ENCODE data around the gene CYB5A.

Gene CYB5A, protein sequence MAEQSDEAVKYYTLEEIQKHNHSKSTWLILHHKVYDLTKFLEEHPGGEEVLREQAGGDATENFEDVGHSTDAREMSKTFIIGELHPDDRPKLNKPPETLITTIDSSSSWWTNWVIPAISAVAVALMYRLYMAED

DNA sequence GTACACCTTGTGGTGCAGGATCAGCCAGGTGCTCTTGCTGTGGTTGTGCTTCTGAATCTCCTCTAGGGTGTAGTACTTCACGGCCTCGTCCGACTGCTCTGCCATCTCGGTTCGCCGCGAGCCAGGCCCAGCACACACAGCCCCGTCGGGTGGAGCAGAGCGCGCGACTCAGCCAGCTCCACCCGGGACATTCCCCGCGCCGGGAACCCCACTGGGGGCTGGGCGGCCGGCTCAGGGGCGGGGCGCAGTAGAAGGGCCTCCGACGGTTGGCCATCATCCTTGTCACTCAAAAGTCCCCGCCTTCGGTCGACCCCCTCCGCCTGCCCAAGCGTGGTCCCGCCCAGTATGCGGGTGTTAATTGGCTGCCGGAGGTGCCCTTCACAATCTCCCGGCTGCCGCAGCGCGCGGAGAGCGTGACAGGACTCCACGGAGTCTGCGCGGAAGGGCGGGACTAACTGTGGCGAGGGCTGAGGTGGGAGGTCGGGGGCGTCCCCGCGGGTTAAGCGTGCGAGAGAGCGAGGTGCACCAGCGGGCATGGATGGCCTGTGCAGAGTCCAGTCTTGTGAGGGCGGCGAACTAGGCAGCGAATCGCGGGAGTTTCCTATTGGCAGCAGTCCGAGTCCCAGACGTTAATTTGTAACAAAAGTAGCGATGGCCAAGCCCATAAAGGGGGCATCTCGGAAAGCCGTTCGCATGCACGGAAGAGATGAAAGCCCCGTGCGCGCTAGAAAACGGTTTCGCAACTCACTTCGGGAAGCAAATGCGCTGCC is at the start of gene CYB5A:
TSS of gene CYB5A (minus strand) at position 193 of the 770 bp plus-strand sequence. CDS start at position 105, 88 bp downstream.
- no peaks in the 10 kb centered on the region for H3K27me3 ChIP-seq (replicated peaks; ENCODE audit: insufficient read depth, low read length)
- peak within 1 kb of the TSS; percentile 70 for H3K9ac ChIP-seq (ENCODE audit: low read length)
- H3K4me2 ChIP-seq (ENCODE audit: low read depth, low read length) = peak within 1 kb of the TSS; percentile 83
- H2AFZ ChIP-seq (ENCODE audit: low read length) = peak within 1 kb of the TSS; percentile 69
- peak within 1 kb of the TSS; percentile 96 for H3K4me3 ChIP-seq (ENCODE audit: low read length)
- H3K36me3 ChIP-seq (replicated peaks; ENCODE audit: insufficient read depth, low read length) = no peaks in the 10 kb centered on the region
- peak; percentile 96 for DNase-seq
- H3K9me3 ChIP-seq (replicated peaks; ENCODE audit: insufficient read depth, low read length) = no peaks in the 10 kb centered on the region
- H4K20me1 ChIP-seq (ENCODE audit: insufficient read depth, low read length) = no peaks in the 10 kb centered on the region
- H3K9me2 ChIP-seq (replicated peaks; ENCODE audit: insufficient read depth, low read length) = no peaks in the 10 kb centered on the region
- no peak within 1 kb of the TSS for H3K27ac ChIP-seq (ENCODE audit: low read length)
- TF ChIP-seq, protein P1, sequence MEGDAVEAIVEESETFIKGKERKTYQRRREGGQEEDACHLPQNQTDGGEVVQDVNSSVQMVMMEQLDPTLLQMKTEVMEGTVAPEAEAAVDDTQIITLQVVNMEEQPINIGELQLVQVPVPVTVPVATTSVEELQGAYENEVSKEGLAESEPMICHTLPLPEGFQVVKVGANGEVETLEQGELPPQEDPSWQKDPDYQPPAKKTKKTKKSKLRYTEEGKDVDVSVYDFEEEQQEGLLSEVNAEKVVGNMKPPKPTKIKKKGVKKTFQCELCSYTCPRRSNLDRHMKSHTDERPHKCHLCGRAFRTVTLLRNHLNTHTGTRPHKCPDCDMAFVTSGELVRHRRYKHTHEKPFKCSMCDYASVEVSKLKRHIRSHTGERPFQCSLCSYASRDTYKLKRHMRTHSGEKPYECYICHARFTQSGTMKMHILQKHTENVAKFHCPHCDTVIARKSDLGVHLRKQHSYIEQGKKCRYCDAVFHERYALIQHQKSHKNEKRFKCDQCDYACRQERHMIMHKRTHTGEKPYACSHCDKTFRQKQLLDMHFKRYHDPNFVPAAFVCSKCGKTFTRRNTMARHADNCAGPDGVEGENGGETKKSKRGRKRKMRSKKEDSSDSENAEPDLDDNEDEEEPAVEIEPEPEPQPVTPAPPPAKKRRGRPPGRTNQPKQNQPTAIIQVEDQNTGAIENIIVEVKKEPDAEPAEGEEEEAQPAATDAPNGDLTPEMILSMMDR (IDR thresholded peaks at IDR 0.05; ENCODE audit: low read length) = peak; percentile 28
- TF ChIP-seq EZH2phosphoT487 (IDR thresholded peaks at IDR 0.05; ENCODE audit: low read length) (no peak), EZH2 (optimal IDR thresholded peaks at IDR 0.05; ENCODE audit: low read depth, low read length) (no peak)
- H3F3A ChIP-seq (ENCODE audit: insufficient read depth, low read length) = no peaks in the 10 kb centered on the region; the same call in none of the 2 replicates
- peaks cover 42% of the 10 kb centered on the region for H3K79me2 ChIP-seq (ENCODE audit: low read length)
- peaks cover 18% of the 10 kb centered on the region; the same call in 1 of the 2 replicates for H3K4me1 ChIP-seq (ENCODE audit: low read length)

DNA sequence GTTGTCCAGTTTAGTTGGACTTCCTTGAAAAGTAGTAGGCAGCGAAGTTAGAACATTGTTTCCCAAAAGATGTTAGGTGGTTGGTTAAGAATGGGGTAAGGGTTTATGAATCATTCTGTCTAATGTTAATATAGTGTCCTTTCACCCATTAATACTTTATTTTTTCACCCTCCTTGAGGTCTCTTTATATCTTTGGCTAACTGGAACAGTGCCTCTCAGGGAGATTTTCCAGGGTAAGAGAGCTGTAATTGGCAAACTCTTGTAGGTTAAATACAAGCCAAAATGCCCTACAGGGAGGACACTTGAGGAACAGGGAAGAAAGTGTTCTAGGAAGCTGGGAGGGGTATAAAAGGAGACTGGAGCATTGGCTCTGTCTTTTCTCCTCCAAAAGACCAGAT is 46.1 kb upstream of the CYB5A start:
- Histone ChIP-seq H3K9me3 (replicated peaks; ENCODE audit: insufficient read depth, low read length) (no peaks in the 10 kb centered on the region), H3K79me2 (ENCODE audit: low read length) (no peaks in the 10 kb centered on the region), H3K4me2 (ENCODE audit: low read depth, low read length) (no peak overlapping the region), H3K4me1 (ENCODE audit: low read length) (peaks cover 6% of the 10 kb centered on the region), H2AFZ (ENCODE audit: low read length) (no peak overlapping the region), H3K36me3 (replicated peaks; ENCODE audit: insufficient read depth, low read length) (no peaks in the 10 kb centered on the region), H3K27ac (ENCODE audit: low read length) (no peak overlapping the region), H3K9ac (ENCODE audit: low read length) (no peak overlapping the region), H3K27me3 (replicated peaks; ENCODE audit: insufficient read depth, low read length) (no peaks in the 10 kb centered on the region), H3K9me2 (replicated peaks; ENCODE audit: insufficient read depth, low read length) (no peaks in the 10 kb centered on the region), H3K4me3 (ENCODE audit: low read length) (no peak overlapping the region), H4K20me1 (ENCODE audit: insufficient read depth, low read length) (no peaks in the 10 kb centered on the region), H3F3A (ENCODE audit: insufficient read depth, low read length) (no peaks in the 10 kb centered on the region)
- no peak for TF ChIP-seq EZH2 (optimal IDR thresholded peaks at IDR 0.05; ENCODE audit: low read depth, low read length)
- TF ChIP-seq, protein P1 (IDR thresholded peaks at IDR 0.05; ENCODE audit: low read length) = no peak
- TF ChIP-seq EZH2phosphoT487 (IDR thresholded peaks at IDR 0.05; ENCODE audit: low read length) = no peak
- DNase-seq = no peak

DNA sequence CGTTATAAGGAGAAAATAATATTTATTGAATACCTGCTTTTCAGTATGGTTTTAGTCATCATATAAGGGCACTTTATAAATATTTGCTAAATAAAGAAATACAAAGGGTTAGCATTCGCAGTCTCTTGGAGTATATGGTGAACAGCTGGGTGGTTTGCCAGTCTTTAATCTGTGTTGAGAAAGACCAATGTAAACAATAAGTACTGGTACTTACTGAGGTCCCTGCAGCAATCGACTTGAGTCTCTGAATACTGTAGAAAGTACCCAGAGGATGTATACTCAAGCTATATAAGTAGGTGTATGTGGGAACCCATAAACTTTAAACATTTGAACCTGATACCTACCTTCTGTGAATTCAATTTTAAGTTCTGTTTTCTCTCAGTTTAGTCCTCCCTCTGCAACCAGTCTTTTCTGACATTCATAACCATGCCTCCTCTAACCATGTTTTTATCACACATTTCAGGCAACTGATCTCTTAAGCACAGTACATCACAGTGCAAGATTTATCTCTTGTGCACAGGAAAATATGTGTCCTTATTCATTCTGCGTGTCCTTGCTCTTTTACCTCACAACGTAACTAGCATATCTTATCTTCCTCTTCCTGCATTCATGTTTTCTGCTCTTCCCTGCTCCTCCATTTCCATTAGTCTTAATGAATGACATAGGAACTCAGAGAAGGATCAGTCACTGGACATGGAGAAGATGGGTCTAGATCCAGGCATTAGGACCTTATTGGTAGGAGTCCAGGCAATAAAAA is 45.6 kb upstream of the CYB5A start:
- Histone ChIP-seq H3K9me3 (replicated peaks; ENCODE audit: insufficient read depth, low read length) (no peaks in the 10 kb centered on the region), H2AFZ (ENCODE audit: low read length) (no peak overlapping the region), H3K9me2 (replicated peaks; ENCODE audit: insufficient read depth, low read length) (no peaks in the 10 kb centered on the region), H3K4me2 (ENCODE audit: low read depth, low read length) (no peak overlapping the region), H3K4me1 (ENCODE audit: low read length) (peaks cover 6% of the 10 kb centered on the region), H3K9ac (ENCODE audit: low read length) (no peak overlapping the region), H4K20me1 (ENCODE audit: insufficient read depth, low read length) (no peaks in the 10 kb centered on the region), H3K27ac (ENCODE audit: low read length) (no peak overlapping the region), H3F3A (ENCODE audit: insufficient read depth, low read length) (no peaks in the 10 kb centered on the region), H3K4me3 (ENCODE audit: low read length) (no peak overlapping the region), H3K79me2 (ENCODE audit: low read length) (no peaks in the 10 kb centered on the region), H3K27me3 (replicated peaks; ENCODE audit: insufficient read depth, low read length) (no peaks in the 10 kb centered on the region), H3K36me3 (replicated peaks; ENCODE audit: insufficient read depth, low read length) (no peaks in the 10 kb centered on the region)
- no peak for DNase-seq
- TF ChIP-seq EZH2phosphoT487 (IDR thresholded peaks at IDR 0.05; ENCODE audit: low read length) = no peak
